ENCODE results near the gene TOX2. TPM values are rescaled to one million over a fixed set of nuclear protein-coding genes. Genes with fewer than 3 reads are reported as not detected.

TOX2 gene
- total RNA-seq, 1 experiment from 2014 or later = 1.8 TPM

DNA sequence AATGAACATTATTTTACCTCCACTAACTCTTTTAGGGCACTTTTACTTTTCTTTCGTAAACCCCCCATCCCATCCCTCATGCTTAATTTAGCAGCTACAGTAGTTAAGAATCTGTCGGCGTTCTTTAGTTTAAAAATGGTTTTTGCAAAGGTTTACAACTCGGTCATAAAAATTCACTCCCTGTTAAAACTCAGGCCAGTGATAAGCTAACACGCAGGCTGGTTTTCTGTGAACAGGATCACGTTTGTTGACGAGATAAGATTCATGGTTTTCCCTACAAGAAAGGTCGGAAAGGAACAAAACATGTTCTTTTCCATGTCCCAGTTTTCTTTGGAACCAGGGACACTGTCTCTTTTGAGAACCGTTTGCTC is 101.1 kb downstream of the TOX2 start:
- ATAC-seq (no peak), DNase-seq (no peak)
- Histone ChIP-seq H3K79me2 (ENCODE audit: low read length) (no peaks in the 10 kb centered on the region), H3K9me2 (replicated peaks; ENCODE audit: low read length) (no peaks in the 10 kb centered on the region), H3K27me3 (ENCODE audit: low read length) (no peaks in the 10 kb centered on the region), H3K9ac (ENCODE audit: low read length) (no peak overlapping the region), H3K27ac (ENCODE audit: low read length) (no peak overlapping the region), H3F3A (ENCODE audit: low read length, unreplicated experiment) (no peaks in the 10 kb centered on the region), H3K4me3 (ENCODE audit: low read length) (no peak overlapping the region), H4K20me1 (ENCODE audit: low read length) (no peaks in the 10 kb centered on the region), H2AFZ (ENCODE audit: low read length) (no peak overlapping the region), H3K4me2 (ENCODE audit: low read length) (no peak overlapping the region), H3K4me1 (ENCODE audit: insufficient read depth, low read length) (peaks cover 24% of the 10 kb centered on the region), H3K9me3 (ENCODE audit: low read length) (no peaks in the 10 kb centered on the region), H3K36me3 (ENCODE audit: low read depth, low read length) (no peaks in the 10 kb centered on the region)
- TF ChIP-seq, protein P1, sequence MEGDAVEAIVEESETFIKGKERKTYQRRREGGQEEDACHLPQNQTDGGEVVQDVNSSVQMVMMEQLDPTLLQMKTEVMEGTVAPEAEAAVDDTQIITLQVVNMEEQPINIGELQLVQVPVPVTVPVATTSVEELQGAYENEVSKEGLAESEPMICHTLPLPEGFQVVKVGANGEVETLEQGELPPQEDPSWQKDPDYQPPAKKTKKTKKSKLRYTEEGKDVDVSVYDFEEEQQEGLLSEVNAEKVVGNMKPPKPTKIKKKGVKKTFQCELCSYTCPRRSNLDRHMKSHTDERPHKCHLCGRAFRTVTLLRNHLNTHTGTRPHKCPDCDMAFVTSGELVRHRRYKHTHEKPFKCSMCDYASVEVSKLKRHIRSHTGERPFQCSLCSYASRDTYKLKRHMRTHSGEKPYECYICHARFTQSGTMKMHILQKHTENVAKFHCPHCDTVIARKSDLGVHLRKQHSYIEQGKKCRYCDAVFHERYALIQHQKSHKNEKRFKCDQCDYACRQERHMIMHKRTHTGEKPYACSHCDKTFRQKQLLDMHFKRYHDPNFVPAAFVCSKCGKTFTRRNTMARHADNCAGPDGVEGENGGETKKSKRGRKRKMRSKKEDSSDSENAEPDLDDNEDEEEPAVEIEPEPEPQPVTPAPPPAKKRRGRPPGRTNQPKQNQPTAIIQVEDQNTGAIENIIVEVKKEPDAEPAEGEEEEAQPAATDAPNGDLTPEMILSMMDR (conservative IDR thresholded peaks at IDR 0.05; ENCODE audit: low read depth, low read length) = no peak
- TF ChIP-seq EZH2phosphoT487 (IDR thresholded peaks at IDR 0.05; ENCODE audit: borderline replicate concordance, low read length) = no peak
- TF ChIP-seq EZH2 (IDR thresholded peaks at IDR 0.05; ENCODE audit: low read length, unreplicated experiment) = no peak
- intact Hi-C loops (cut with micrococcal nuclease) = no loop called here
- no TSS peak for BruUV-seq (replicated peaks)
- CTCF ChIA-PET = no interaction called here
- POLR2A ChIA-PET (ENCODE audit: unreplicated experiment) = no interaction called here

DNA sequence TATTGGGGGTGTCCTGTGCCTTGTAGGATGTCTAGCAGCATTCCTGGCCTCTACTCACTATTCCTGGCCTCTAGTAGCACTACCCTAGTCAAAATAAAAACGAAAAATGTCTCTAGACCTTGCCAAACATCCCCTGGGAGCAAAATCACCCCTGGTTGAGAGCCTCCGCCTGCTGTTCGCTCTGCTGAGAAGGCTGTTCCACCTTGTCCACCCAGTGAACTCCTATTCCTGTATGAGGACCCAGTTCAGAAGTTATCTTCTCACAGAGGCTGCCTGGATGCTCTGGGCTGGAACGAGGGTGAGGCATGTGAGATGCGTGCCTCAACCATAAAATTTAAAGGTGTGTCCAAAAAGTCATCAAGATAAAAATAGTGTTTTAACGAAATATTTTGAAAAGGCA is 101.9 kb downstream of the TOX2 start:
- Histone ChIP-seq H3K79me2 (ENCODE audit: low read length) (no peaks in the 10 kb centered on the region), H2AFZ (ENCODE audit: low read length) (no peak overlapping the region), H3K9me3 (ENCODE audit: low read length) (no peaks in the 10 kb centered on the region), H3K9me2 (replicated peaks; ENCODE audit: low read length) (no peaks in the 10 kb centered on the region), H3K36me3 (ENCODE audit: low read depth, low read length) (no peaks in the 10 kb centered on the region), H4K20me1 (ENCODE audit: low read length) (no peaks in the 10 kb centered on the region), H3K4me1 (ENCODE audit: insufficient read depth, low read length) (peaks cover 24% of the 10 kb centered on the region), H3K4me3 (ENCODE audit: low read length) (no peak overlapping the region), H3K27me3 (ENCODE audit: low read length) (no peaks in the 10 kb centered on the region), H3K27ac (ENCODE audit: low read length) (no peak overlapping the region), H3F3A (ENCODE audit: low read length, unreplicated experiment) (no peaks in the 10 kb centered on the region), H3K9ac (ENCODE audit: low read length) (no peak overlapping the region), H3K4me2 (ENCODE audit: low read length) (no peak overlapping the region)
- DNase-seq = no peak
- intact Hi-C loops (cut with micrococcal nuclease) = no loop called here
- CTCF ChIA-PET = no interaction called here
- TF ChIP-seq, protein P1 (conservative IDR thresholded peaks at IDR 0.05; ENCODE audit: low read depth, low read length) = no peak
- TF ChIP-seq EZH2 (IDR thresholded peaks at IDR 0.05; ENCODE audit: low read length, unreplicated experiment) (no peak), EZH2phosphoT487 (IDR thresholded peaks at IDR 0.05; ENCODE audit: borderline replicate concordance, low read length) (no peak)
- no TSS peak for BruUV-seq (replicated peaks)
- no peak for ATAC-seq
- POLR2A ChIA-PET (ENCODE audit: unreplicated experiment) = no interaction called here

DNA sequence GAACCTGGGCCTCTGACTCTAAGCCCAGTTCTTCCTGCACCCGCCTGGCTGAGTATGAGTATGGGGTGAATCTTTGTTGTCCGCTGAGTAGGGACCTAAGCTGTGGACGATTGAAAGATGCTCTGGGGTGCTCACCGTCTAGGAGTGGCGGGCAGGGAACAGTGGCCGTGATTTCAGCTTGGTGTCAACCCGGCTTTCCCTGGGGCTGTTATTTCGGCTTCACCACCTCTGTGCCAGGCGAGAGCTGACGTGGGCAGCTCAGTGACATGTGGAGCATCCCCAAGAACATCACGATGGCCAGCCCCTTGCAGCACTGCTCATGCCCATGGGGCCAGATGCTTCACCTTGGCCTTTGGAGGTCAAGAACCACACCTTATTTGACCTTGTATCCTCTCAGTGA is 102.6 kb downstream of the TOX2 start:
- Histone ChIP-seq H3K27me3 (ENCODE audit: low read length) (no peaks in the 10 kb centered on the region), H3K27ac (ENCODE audit: low read length) (no peak overlapping the region), H3K4me3 (ENCODE audit: low read length) (no peak overlapping the region), H3K4me2 (ENCODE audit: low read length) (no peak overlapping the region), H3K36me3 (ENCODE audit: low read depth, low read length) (no peaks in the 10 kb centered on the region), H3K9me2 (replicated peaks; ENCODE audit: low read length) (no peaks in the 10 kb centered on the region), H3F3A (ENCODE audit: low read length, unreplicated experiment) (no peaks in the 10 kb centered on the region), H3K9ac (ENCODE audit: low read length) (no peak overlapping the region), H4K20me1 (ENCODE audit: low read length) (no peaks in the 10 kb centered on the region), H3K79me2 (ENCODE audit: low read length) (no peaks in the 10 kb centered on the region), H3K9me3 (ENCODE audit: low read length) (no peaks in the 10 kb centered on the region), H3K4me1 (ENCODE audit: insufficient read depth, low read length) (peaks cover 24% of the 10 kb centered on the region), H2AFZ (ENCODE audit: low read length) (no peak overlapping the region)
- ChIA-PET POLR2A (ENCODE audit: unreplicated experiment) (no interaction called here), CTCF (no interaction called here)
- intact Hi-C loops (cut with micrococcal nuclease) = no loop called here
- TF ChIP-seq EZH2 (IDR thresholded peaks at IDR 0.05; ENCODE audit: low read length, unreplicated experiment) (no peak), EZH2phosphoT487 (IDR thresholded peaks at IDR 0.05; ENCODE audit: borderline replicate concordance, low read length) (no peak)
- TF ChIP-seq, protein P1 (conservative IDR thresholded peaks at IDR 0.05; ENCODE audit: low read depth, low read length) = no peak
- DNase-seq (no peak), ATAC-seq (no peak)
- BruUV-seq (replicated peaks) = no TSS peak

All from PC-3 (cell line).